ENCODE results near the gene APP.

Gene APP

DNA sequence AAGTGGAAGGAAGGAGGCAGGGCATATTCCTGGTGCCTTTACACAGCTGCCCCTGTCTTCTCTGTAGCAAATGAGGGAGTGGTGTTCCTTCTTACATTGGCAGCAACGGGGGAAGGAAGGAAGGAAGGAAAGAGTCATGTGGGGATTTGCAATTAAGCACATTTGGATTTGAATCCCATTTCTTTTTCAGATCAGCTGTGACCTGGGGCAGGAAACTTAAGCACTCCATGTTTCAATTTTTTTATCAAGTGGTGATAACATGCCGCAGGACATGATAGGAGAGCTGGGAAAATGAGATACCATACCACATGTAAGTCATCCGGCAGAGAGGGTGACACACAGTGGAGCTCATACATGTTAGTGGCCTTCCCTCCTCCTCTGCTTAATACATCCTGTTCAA lies 186.8 kb downstream of the APP start:
- no peak for DNase-seq (ENCODE audit: low read depth in 4 of 4, low spot score in 1 of 4)

DNA sequence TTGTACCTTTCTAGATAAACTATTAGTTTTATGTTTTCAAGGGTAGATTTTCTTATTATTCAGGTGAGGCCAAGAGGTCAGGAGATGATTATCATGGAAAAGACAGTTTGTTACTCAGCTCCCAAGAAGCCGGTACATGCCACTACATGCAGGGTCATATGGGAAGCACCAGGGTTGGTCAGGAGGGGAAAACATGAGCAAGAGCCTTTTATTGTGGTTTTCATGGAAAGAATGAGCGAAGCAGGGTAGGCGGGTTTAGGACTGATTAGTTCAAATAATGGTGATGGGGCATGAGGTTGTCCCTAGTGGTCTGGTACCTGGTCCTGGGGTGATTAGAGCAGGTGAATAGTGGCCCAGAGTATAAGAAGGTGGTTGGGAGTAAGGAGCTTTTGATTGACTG lies 189.9 kb downstream of the APP start:
- DNase-seq (ENCODE audit: low read depth in 4 of 4, low spot score in 1 of 4) = no peak

DNA sequence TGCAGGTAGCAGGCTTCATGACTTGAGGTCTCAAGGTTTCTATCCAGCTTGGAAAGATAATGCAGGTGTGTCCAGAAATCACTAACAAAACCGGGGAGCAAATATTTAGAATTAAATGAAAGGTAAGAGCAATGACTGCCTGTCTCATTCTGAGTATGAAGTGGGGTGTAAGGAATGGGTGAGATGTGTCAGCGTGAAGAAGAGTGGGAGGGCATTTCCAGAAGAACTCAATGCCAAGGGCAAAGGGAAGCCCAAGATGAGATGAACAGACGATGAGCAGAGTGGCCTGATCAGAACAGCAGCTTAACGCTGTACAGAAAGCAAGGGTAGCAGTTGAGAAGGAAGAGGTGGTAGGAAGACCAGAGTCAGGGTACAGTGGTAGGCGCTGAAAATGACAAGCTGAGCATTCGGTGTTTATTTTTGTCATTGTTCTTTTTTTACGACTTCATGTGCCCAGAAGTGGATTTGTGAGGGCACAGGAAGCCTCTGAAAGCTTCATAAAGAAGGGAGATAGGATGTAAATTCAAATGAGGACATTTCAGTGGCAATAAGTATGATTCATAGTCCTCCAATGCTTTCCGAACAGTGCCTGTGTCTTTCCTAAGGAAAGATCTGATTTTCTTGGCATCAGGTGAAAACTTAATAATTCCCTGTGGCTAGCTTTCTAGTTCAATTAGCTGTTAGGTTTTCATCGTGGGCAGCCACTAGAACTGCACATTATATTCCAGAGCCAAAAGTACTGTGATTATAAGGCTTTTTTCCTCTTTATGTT lies 190.5 kb downstream of the APP start:
- no peak for DNase-seq (ENCODE audit: low read depth in 4 of 4, low spot score in 1 of 4)

DNA sequence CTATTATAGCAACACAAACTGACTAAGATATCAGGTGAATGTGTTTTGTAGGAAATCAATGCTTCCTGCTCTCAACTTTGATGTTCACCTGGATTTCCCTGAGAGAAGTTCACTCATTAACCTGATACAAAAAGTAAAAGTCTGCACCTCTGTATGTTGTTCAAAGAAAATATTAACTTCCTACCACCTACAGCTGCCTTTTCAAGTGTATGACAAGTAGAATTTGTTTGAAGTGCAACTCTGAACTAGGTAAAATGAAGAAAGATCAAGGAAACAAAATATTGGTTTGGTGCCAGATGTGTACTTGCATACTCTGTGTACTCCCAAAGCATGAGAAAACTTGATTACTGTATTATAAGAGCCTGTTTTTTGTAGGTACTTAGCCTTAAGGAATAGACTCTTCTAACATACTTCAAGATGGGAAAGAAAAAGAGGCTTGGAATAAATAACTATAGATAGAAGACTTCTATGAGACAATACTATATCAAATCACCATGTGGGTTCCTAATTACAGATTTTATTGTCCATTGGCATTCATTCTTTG lies 193.4 kb downstream of the APP start:
- no peak for DNase-seq (ENCODE audit: low read depth in 4 of 4, low spot score in 1 of 4)

DNA sequence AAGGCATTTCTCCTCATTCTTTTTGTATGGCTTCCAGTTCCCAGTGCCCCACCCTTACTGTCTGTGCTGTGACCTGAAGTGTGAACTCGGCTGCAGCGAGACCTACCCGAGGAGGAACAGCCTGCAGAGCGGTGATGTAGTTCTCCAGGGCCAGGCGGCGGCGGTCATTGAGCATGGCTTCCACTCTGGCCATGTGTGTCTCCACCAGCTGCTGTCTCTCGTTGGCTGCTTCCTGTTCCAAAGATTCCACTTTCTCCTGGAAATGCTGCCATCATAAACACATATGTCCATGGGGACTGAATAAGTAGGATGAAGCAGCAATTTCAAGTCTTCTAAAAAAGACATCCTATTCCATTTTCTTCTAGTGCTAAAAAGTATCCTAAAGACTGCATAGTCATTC lies 195.6 kb downstream of the APP start:
- DNase-seq (ENCODE audit: low read depth in 4 of 4, low spot score in 1 of 4) = no peak

DNA sequence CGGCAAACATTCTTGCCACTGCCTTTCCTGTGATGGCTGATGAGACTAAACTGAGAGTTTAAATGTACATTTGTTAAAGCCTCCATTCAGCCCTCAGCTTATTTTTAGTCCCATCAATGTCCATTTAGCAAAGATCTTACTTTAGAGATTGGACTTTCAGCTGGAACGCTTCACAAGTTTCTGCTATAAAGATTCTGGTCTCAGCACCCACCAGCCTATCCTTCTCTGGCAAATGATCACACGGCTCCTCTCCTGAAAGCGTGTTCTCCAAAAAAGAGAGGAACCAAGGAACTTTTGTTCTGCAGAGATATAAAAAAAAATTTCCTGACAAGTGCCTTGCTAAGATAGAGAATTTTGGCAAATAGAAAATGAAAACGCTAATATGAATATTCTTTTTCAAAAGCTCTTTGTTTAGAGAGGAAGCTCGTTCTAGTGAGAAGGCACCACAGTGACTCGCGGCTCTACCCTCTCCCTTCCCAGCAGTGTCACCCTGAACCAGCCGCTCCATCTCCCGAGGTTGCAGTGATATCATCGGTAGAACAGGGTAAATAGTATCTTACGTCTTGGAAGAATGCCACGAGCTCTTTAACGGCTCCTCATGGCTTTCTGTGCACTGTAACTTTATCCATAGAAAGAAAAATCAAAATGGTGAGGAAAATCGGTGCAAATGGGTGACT lies 200.2 kb downstream of the APP start:
- DNase-seq (ENCODE audit: low read depth in 4 of 4, low spot score in 1 of 4) = no peak

DNA sequence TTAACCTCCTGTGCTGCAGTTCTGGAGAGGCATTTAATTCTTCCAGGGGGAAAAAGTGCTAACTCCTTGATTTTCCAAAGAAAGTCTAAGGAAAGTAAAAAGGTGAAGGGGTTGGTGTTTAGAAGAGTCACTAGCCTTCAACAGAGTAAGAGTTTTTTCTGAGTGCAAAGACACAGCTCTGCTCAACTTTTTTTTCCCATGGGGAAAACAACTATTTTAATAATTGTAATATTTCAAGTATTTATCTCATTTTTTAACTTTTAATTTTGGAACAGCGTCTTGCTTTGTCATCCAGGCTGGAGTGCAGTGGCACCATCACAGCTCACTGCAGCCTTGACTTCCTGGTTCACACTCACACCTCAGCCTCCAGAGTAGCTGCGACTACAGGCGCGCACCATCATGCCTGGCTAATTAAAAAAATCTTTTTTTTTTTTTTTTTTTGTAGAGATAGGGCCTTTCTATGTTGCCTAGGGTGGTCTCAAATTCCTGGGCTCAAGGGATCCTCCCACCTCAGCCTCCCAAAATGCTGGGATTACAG lies 202.6 kb downstream of the APP start:
- no peak for DNase-seq (ENCODE audit: low read depth in 4 of 4, low spot score in 1 of 4)

DNA sequence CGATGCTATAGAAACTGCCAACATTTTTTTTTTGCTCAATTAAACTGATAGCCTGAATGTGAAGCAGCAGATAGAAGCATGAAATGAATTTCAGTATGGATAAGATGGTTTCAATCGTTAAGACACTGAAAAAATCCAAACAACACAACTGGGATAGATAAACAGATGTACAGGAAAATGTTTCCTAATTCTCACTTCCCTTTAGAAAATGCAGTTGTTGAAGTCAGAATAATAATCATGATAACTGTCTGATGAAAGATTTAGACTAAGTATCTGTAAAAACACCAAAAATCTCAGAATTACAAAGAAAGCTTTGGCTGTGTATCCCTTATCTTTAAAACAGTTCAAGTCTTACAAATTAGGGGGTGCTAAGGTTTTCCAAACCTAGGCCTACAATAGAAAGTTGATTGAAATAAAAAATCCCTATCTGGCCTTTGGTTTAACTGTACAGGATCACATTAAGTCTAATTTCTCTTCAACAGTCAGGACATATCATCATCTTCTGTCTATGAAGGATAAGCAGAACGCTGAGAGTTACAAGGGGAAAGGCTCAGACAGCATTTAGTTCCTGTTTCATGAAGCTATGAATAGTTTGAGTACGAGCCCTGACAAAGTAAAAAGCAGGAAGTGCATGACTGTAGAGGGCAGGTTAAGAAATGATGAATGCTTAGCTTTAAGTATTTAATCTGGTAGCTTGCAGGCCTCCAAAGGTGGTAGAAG lies 203.2 kb downstream of the APP start:
- no peak for DNase-seq (ENCODE audit: low read depth in 4 of 4, low spot score in 1 of 4)

DNA sequence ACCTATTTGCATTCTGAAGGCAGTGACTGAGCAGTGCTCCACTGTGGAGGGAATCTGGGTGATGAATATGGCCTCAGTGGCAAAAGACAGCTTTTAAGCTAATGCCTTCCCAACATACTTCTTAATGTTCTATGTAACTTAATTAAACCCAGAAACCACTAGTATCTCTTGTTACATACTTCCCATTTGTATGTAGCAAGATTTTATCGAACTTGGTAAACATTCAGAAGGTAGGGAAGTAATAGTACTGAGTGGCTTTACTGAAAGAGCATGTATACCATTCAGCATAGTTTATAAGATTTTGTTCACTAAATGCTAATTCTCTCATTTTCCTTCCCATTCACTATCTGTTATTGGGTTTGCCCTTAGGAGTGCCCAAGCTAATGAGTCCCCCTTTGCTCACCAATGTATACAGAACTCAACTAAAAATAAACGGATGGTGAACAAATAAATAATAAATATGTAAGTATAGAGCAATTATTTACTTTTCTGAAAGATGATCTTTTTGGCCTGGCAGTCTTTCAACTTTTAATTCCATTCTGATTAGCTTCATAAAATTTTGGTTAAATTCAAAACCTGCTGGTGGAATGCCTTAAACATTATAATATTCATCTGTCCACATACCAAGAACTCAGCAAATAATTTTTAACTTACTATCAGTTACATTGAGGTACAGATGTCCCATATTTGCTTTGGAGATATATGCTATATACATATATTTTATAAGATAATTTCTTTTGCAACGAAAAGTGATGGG lies 204.4 kb downstream of the APP start:
- DNase-seq (ENCODE audit: low read depth in 4 of 4, low spot score in 1 of 4) = no peak

DNA sequence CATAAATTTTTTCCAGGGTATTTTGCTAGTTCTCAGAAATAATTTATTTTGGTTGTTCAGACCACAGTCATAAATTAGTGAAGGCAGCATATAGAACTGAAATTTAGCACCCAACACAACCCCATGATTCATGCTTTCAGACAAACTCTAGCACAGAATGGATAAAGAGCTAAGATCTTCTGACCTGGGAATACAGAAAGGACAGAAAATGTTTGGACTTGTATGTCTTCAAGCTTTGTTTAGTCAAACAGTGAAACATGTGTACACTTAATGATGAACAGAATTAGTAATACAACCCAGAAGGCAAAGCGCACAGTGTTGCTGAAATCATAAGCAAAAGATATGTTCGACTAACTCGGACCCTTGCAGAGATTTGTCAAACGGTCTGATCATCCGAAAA lies 205.6 kb downstream of the APP start:
- no peak for DNase-seq (ENCODE audit: low read depth in 4 of 4, low spot score in 1 of 4)

DNA sequence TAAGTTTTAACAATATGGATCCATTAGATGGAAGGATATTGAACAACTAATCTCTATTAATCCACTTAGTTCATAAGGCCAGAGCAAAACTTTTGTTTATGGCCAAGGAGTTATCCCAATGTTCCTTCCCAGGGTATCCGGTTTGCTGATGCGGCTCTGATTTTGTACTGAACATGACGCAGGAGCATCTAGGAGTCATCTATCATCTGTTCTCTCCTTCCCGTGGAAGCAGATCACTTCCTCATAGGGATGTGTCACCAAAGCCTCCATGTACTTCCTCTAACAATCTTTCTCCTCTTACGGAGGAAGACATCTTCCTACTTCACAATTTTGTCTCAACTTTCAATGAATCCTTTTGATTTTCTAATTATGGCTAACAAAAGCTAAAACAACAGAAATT lies 206.6 kb downstream of the APP start:
- no peak for DNase-seq (ENCODE audit: low read depth in 4 of 4, low spot score in 1 of 4)

DNA sequence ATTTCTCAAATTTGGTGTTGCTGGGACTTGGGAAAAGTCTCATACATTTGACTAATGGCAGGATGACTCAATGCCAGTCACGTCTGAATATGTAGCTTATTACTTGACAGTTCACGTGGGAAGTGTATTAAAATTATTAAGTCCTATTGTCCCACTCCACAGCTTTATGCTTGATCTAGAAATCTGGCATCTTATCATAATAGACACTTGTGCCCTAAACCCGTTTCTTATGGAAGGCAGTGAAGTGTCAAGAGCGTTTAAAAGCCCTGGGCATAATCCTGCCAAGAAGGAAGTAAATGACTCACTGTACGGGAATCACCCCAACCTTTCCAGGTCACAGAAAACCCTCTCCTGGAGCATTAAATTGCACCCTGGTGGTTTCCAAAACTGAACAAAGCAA lies 207.4 kb downstream of the APP start:
- no peak for DNase-seq (ENCODE audit: low read depth in 4 of 4, low spot score in 1 of 4)

DNA sequence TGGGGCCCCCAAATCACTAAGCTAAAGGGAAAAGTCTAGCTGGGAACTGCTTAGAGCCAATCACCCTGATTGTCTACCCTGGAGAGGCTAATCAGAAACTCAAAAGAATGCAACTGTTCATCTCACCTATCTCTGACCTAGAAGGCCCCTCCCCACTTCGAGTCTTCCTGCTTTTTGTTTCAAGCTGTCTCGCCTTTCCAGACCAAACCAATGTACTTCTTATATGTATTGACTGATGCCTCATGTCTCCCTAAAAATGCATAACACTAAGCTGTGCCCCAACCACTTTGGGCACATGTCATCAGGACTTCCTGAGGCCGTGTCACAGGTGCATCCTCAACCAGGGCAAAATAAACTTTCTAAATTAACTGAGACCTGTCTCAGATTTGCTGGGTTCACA lies 209.5 kb downstream of the APP start:
- DNase-seq (ENCODE audit: low read depth in 4 of 4, low spot score in 1 of 4) = no peak

DNA sequence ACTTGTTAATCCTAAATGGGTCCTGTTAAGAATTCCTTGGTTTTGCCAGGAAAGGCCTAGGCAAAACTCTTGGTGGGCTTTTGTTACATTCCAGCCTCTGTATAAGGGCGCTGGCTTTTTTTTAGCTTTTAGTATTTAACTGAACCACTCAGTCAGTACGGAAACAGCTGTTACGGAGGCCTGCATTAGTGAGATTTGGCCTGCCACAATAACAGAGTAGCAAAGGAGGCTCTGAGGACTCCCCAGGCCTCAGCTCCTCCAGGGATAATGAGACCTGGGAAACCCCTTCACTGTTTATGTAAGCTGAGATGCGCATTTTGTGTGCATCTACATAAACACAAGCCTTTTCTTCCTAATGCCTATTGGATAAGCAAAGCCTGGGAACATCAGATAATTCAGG lies 210.2 kb downstream of the APP start:
- DNase-seq (ENCODE audit: low read depth in 4 of 4, low spot score in 1 of 4) = no peak

DNA sequence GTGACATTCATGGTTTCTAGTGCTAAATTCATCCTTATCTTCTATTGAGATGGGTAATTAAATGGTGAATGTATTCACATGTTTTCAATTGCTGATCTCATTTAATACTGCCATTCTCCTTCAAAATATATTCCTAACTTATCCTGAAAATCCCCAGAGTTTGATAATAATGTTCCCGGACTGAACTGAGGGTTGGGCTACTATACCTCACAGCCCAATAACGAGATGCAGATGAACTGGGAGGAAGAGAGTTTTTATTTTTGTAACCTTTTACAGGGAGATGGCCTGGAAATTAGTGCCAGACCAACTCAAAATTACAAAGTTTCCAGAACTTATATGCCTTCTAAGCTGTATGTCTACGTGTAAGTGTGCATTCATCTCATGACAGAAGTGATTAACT lies 210.8 kb downstream of the APP start:
- DNase-seq (ENCODE audit: low read depth in 4 of 4, low spot score in 1 of 4) = no peak

DNA sequence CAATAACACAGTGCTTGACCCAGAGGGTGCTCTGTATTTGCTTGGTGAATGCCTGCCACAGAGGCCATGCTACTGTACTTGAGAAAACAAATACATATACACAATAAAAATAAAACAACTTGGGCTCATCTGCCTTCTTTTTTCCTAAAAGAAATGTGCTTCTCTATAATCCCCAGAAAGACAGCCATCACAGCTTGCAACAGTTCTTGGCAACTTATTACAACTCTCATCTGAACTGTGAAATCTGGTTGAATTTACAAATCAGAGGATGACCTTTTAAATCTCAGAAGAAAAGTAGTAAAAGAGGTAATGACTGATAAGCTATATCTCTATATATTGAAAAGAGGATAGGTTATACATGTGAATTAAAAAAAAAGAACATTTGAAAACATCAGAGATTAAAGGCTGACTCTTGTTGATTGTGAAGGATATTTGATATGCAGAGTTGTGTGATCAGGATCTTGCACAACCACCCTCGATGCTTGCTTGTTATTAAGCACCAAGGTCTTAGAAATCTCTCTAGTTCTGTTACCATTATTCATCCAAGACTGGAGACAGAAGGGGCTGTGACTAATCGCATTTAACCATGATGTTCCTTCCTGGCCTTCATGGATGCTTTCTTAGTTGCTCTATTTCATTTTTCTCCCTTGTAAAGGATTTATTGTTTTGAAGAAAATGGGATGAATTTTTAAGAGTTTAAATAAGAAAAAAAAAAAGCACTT lies 213.4 kb downstream of the APP start:
- DNase-seq (ENCODE audit: low read depth in 4 of 4, low spot score in 1 of 4) = no peak

DNA sequence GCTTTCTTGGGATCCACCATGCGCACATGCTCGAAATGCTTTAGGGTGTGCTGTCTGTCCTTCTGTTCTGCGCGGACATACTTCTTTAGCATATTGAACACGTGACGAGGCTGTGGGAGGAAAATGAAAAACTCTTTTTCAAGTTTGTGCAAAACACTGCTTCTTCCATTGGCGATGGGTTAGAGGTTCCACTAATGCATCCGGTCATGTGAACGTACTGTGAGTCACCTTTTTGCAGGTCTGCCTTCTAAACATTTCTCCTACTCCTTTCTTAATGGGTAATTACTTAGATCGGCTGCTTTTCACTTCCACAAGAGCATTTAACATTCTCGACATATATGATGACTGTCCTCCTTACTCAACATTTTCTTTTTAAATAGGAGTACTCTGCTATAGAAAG lies 214.9 kb downstream of the APP start:
- no peak for DNase-seq (ENCODE audit: low read depth in 4 of 4, low spot score in 1 of 4)

DNA sequence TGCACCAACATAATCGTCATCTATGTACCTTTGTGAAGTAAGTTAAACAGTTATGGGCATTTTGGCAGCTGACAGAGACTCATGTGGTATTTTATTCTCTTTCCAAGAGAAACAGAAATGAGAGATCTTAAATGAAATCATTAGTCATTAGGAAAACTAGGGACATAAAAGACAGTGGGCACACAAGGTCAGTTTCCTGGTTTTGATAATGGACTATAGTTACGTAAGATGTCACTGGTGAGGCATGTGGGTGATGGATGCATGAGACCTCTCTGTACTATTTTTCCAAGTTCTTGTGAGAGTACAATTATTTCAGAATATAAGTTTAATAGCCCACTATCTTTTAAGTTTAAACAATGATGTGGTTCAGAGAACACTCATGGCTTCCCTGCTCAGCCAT lies 216.9 kb downstream of the APP start:
- no peak for DNase-seq (ENCODE audit: low read depth in 4 of 4, low spot score in 1 of 4)

DNA sequence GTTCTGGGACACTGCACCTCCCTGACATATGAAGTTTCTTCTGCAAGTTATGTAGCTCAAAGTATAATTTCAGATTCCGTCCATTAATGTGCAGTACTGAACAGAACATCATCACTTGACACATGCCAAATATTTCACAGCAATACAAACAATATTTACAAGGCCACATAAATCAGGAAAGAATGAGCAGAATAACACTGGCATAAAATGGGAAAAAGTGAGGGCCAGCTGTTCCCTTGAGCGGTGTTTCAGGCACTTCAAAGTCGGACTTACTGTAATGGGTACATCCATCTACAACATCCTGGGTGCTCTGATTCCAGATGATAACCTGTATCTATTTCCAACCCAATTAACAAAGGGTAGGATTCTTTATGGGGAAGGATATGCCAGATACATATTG lies 217.4 kb downstream of the APP start:
- no peak for DNase-seq (ENCODE audit: low read depth in 4 of 4, low spot score in 1 of 4)

DNA sequence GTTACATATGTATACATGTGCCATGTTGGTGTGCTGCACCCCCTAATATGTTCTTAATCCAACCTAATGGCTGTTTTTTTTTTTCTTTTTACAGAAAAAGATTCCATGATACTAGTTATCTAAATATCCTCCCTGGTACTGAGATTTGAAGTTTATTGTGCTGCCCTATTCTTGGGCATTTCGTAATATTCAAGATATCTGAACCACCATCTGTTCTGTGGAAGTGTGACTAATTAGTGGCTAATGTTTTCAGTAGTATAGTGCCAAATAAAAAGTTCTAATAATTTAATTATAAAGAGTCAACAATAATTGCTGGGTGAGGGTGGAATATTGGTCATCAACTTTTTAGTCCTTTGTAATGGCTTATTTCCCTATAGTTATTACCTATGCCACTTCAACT lies 218.3 kb downstream of the APP start:
- DNase-seq (ENCODE audit: low read depth in 4 of 4, low spot score in 1 of 4) = no peak
